ENCODE data around the gene SNRPE. TPM values are rescaled to one million over a fixed set of nuclear protein-coding genes. Genes with fewer than 3 reads are reported as not detected.

SNRPE gene
- total RNA-seq, 1 experiment from 2014 or later = 217 TPM

DNA sequence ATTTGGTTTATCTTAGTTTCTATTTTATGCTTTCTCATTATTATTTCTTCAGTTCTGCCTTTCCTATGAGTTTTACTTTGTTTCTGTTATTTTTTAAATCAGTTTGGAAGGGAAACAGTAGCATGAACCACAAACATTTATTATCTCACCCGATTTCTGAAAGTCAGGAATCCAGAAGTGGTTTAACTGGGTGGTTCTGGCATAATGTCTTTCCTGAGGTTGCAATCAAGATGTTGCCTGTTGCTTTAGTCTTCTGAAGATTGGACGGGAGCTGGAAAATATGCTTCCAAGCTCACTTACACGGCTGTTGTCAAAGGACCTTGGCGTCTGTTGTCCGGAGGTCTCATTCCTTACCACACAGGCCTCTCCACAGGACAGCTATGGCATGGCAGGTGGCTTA is 50.4 kb downstream of the SNRPE start:
- no TSS peak for BruUV-seq (replicated peaks)
- ChIA-PET CTCF (no interaction called here), POLR2A (no interaction called here)
- no peak overlapping the region for H3K27ac ChIP-seq (ENCODE audit: low read length)
- peaks cover 6% of the 10 kb centered on the region for H3K4me1 ChIP-seq (ENCODE audit: control insufficient read depth, insufficient read depth, low read length)
- no peaks in the 10 kb centered on the region for H3K9me3 ChIP-seq (ENCODE audit: control insufficient read depth, insufficient read depth, low read depth, low read length)
- ATAC-seq (no peak), DNase-seq (ENCODE audit: low read depth, low spot score) (no peak)
- no peaks in the 10 kb centered on the region for H3K36me3 ChIP-seq (ENCODE audit: control insufficient read depth, insufficient read depth, low read length)
- no peak overlapping the region for H3K4me3 ChIP-seq (ENCODE audit: low read depth in 2 of 2, low read length in 2 of 2)
- in situ Hi-C loops (cut with HindIII; ENCODE audit: low pct_unique_long_range_greater_than_20kb, low sequenced_read_pairs) (no loop called here), intact Hi-C loops (cut with micrococcal nuclease; ENCODE audit: unreplicated experiment) (no loop called here)
- TF ChIP-seq POLR2AphosphoS5 (IDR thresholded peaks at IDR 0.05; ENCODE audit: low read depth, low read length) = no peak
- no peak for TF ChIP-seq TCF7L2 (IDR thresholded peaks at IDR 0.05; ENCODE audit: low read depth, low read length)
- TF ChIP-seq, protein P1, sequence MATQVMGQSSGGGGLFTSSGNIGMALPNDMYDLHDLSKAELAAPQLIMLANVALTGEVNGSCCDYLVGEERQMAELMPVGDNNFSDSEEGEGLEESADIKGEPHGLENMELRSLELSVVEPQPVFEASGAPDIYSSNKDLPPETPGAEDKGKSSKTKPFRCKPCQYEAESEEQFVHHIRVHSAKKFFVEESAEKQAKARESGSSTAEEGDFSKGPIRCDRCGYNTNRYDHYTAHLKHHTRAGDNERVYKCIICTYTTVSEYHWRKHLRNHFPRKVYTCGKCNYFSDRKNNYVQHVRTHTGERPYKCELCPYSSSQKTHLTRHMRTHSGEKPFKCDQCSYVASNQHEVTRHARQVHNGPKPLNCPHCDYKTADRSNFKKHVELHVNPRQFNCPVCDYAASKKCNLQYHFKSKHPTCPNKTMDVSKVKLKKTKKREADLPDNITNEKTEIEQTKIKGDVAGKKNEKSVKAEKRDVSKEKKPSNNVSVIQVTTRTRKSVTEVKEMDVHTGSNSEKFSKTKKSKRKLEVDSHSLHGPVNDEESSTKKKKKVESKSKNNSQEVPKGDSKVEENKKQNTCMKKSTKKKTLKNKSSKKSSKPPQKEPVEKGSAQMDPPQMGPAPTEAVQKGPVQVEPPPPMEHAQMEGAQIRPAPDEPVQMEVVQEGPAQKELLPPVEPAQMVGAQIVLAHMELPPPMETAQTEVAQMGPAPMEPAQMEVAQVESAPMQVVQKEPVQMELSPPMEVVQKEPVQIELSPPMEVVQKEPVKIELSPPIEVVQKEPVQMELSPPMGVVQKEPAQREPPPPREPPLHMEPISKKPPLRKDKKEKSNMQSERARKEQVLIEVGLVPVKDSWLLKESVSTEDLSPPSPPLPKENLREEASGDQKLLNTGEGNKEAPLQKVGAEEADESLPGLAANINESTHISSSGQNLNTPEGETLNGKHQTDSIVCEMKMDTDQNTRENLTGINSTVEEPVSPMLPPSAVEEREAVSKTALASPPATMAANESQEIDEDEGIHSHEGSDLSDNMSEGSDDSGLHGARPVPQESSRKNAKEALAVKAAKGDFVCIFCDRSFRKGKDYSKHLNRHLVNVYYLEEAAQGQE (IDR thresholded peaks at IDR 0.05; ENCODE audit: insufficient read depth in 1 of 2, low read depth in 2 of 2, low read length in 1 of 2) = no peak
- TF ChIP-seq, protein P2, sequence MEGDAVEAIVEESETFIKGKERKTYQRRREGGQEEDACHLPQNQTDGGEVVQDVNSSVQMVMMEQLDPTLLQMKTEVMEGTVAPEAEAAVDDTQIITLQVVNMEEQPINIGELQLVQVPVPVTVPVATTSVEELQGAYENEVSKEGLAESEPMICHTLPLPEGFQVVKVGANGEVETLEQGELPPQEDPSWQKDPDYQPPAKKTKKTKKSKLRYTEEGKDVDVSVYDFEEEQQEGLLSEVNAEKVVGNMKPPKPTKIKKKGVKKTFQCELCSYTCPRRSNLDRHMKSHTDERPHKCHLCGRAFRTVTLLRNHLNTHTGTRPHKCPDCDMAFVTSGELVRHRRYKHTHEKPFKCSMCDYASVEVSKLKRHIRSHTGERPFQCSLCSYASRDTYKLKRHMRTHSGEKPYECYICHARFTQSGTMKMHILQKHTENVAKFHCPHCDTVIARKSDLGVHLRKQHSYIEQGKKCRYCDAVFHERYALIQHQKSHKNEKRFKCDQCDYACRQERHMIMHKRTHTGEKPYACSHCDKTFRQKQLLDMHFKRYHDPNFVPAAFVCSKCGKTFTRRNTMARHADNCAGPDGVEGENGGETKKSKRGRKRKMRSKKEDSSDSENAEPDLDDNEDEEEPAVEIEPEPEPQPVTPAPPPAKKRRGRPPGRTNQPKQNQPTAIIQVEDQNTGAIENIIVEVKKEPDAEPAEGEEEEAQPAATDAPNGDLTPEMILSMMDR (IDR thresholded peaks at IDR 0.05) = no peak
- TF ChIP-seq SIN3A (IDR thresholded peaks at IDR 0.05; ENCODE audit: borderline replicate concordance, insufficient read depth, low read depth, low read length) = no peak
- H3K27me3 ChIP-seq (ENCODE audit: control insufficient read depth, insufficient read depth, low read length) = no peaks in the 10 kb centered on the region

- DNase-seq (ENCODE audit: low read depth, low spot score) = no peak
- H3K36me3 ChIP-seq (ENCODE audit: control insufficient read depth, insufficient read depth, low read length) = no peaks in the 10 kb centered on the region
- H3K27ac ChIP-seq (ENCODE audit: low read length) = no peak overlapping the region; the same call in 1 of the 2 replicates
- BruUV-seq (replicated peaks) = no TSS peak
- ChIA-PET CTCF (interaction anchor here (0.7 kb wide), 1 partner anchor 43 kb away, joined by 7 read pairs; no protein-coding TSS in a partner anchor), POLR2A (no interaction called here)
- no peak for TF ChIP-seq SIN3A (IDR thresholded peaks at IDR 0.05; ENCODE audit: borderline replicate concordance, insufficient read depth, low read depth, low read length)
- TF ChIP-seq POLR2AphosphoS5 (IDR thresholded peaks at IDR 0.05; ENCODE audit: low read depth, low read length) = no peak
- TF ChIP-seq, protein P2 (IDR thresholded peaks at IDR 0.05) = no peak
- TF ChIP-seq, protein P1 (IDR thresholded peaks at IDR 0.05; ENCODE audit: insufficient read depth in 1 of 2, low read depth in 2 of 2, low read length in 1 of 2) = no peak
- no peak for TF ChIP-seq TCF7L2 (IDR thresholded peaks at IDR 0.05; ENCODE audit: low read depth, low read length)
- no peaks in the 10 kb centered on the region for H3K9me3 ChIP-seq (ENCODE audit: control insufficient read depth, insufficient read depth, low read depth, low read length)
- no peak for ATAC-seq
- no peaks in the 10 kb centered on the region; the same call in 1 of the 2 replicates for H3K4me1 ChIP-seq (ENCODE audit: control insufficient read depth, insufficient read depth, low read length)
- no peaks in the 10 kb centered on the region for H3K27me3 ChIP-seq (ENCODE audit: control insufficient read depth, insufficient read depth, low read length)
- in situ Hi-C loops (cut with HindIII; ENCODE audit: low pct_unique_long_range_greater_than_20kb, low sequenced_read_pairs) = no loop called here
- no peak overlapping the region for H3K4me3 ChIP-seq (ENCODE audit: low read depth in 2 of 2, low read length in 2 of 2)
- intact Hi-C loops (cut with micrococcal nuclease; ENCODE audit: unreplicated experiment) = no loop called here
Observed at GRCh38 chr1:203913073-203913521, 51.7 kb downstream of the SNRPE start.

Data from Panc1 (cell line).